K562 treated with DMSO at 1 percent for 24 hours (cell line): Measurements from ENCODE around the gene NPTN. TPM values are rescaled to one million over a fixed set of nuclear protein-coding genes. Genes with fewer than 3 reads are reported as not detected.

Experiments used
- total RNA-seq: library from RNA; unstranded; fragments of 300-600 nt; gene quantifications from 2 replicates; pipeline ENCODE4 v1.2.3, GENCODE V29; 2022; ENCODE audit warnings: low read depth; ENCODE audit not compliant: insufficient read depth

The NPTN gene
- 35.5 and 47.9 TPM in 2 replicates for total RNA-seq

DNA sequence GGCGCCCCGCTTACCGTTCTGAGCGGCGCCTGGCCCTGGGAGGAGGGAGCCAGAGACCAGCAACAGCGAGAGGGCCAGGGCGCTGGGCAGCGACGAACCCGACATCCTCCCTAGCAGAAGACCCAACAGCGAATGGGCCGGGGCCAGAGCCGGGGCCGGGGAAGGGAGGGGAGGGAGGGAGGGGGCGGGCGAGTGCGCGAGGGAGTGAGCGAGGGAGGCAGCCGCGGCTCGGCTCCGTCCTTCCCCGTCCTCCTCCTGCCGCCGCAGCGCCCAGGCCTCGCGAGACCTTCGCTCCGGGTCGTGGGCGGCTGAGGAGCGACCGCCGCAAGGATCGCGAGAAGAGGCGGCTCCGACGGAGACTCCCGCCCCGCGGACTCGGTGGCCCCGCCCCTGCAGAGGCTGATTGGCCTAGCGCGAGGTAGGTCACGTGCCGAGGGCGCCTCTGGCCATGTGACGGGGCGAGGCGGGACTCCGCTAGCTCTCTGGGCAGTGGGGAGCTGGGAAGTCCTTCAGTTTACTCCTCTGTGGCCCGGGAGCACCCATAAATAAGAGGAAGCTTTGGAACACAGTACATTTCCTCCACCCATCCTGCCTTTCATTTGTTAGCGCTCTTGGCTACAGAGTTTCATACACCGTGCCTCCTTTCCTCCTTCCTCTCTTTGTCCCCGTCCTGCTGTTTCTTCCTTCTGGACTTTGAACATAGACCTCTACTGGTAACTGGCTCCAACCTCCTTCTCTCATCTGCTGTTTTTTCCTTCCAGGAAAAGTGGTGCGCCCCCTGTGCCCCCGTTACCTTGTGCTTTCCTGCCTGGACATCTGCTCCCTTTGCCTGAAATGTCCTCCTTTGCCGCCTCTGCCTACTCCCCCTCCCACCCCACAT lies at the start of gene NPTN:
Gene NPTN, minus strand, starts transcription at position 279 of the 880 bp plus-strand sequence. Its CDS starts 174 bp downstream, at position 105.

Other genes starting within 250 kb of the NPTN start
- 0.64 TPM in 1 of 2 replicates, not detected in the other for gene REC114, start 190.2 kb downstream of the NPTN start, total RNA-seq
- 12.3 and 12.5 TPM in 2 replicates for gene CD276, start 51.0 kb upstream of the NPTN start, total RNA-seq
- not detected in 2 replicates for gene INSYN1, start 120.0 kb upstream of the NPTN start, total RNA-seq
- not detected in 2 replicates for gene TBC1D21, start 240.2 kb upstream of the NPTN start, total RNA-seq